MM.1S (cell line): Measurements from ENCODE around the gene COL5A2.

ENCODE experiments used
- DNase-seq: peaks from one replicate; pipeline ENCODE4 v3.0.0-alpha.2; 2015
- H2AFZ ChIP-seq: fragments of 300-600 bp; sonication (generic); 2 replicates; pipeline ENCODE4 v1.6.0; 2016; ENCODE audit warnings: antibody characterized with exemption, low read length
- H3F3A ChIP-seq: fragments of 300-600 bp; sonication (generic); 2 replicates; pipeline ENCODE4 v1.6.1; 2016; ENCODE audit warnings: mild to moderate bottlenecking, antibody characterized with exemption, low read length, moderate library complexity, mixed read lengths; ENCODE audit not compliant: insufficient read depth
- H3K27ac ChIP-seq: fragments of 300-600 bp; sonication (generic); 2 replicates; pipeline ENCODE4 v1.5.1; 2016; ENCODE audit warnings: mild to moderate bottlenecking, low read length
- H3K27me3 ChIP-seq: fragments of 300-600 bp; sonication (generic); replicated peaks from 2 replicates; pipeline ENCODE4 v1.6.0; 2016; ENCODE audit warnings: low read length; ENCODE audit not compliant: insufficient read depth
- H3K36me3 ChIP-seq: fragments of 300-600 bp; sonication (generic); replicated peaks from 2 replicates; pipeline ENCODE4 v1.6.1; 2016; ENCODE audit warnings: mild to moderate bottlenecking, low read length, mixed read lengths; ENCODE audit not compliant: insufficient read depth
- H3K4me1 ChIP-seq: fragments of 300-600 bp; sonication (generic); 2 replicates; pipeline ENCODE4 v1.6.1; 2016; ENCODE audit warnings: low read length, mixed read lengths
- H3K4me2 ChIP-seq: fragments of 300-600 bp; sonication (generic); 2 replicates; pipeline ENCODE4 v1.6.0; 2016; ENCODE audit warnings: low read depth, low read length
- H3K4me3 ChIP-seq: fragments of 300-600 bp; sonication (generic); 2 replicates; pipeline ENCODE4 v1.5.1; 2016; ENCODE audit warnings: low read length, mixed read lengths
- H3K79me2 ChIP-seq: fragments of 300-600 bp; sonication (generic); 2 replicates; pipeline ENCODE4 v1.6.1; 2016; ENCODE audit warnings: mixed run types, low read length, mixed read lengths
- H3K9ac ChIP-seq: fragments of 300-600 bp; sonication (generic); 2 replicates; pipeline ENCODE4 v1.6.1; 2016; ENCODE audit warnings: low read length, mixed read lengths
- H3K9me2 ChIP-seq: fragments of 300-600 bp; sonication (generic); replicated peaks from 2 replicates; pipeline ENCODE4 v1.6.1; 2016; ENCODE audit warnings: mild to moderate bottlenecking, low read length, mixed read lengths; ENCODE audit not compliant: insufficient read depth
- H3K9me3 ChIP-seq: fragments of 300-600 bp; sonication (generic); replicated peaks from 2 replicates; pipeline ENCODE4 v1.6.1; 2016; ENCODE audit warnings: mild to moderate bottlenecking, low read length, mixed read lengths; ENCODE audit not compliant: insufficient read depth
- H4K20me1 ChIP-seq: fragments of 300-600 bp; sonication (generic); 2 replicates; pipeline ENCODE4 v1.6.1; 2016; ENCODE audit warnings: mild to moderate bottlenecking, low read length, moderate library complexity, mixed read lengths; ENCODE audit not compliant: insufficient read depth
- EZH2 ChIP-seq: fragments of 300-600 bp; sonication (generic); optimal IDR thresholded peaks from 2 replicates; pipeline ENCODE3; 2017; ENCODE audit warnings: low read depth, mild to moderate bottlenecking, antibody characterized with exemption, low read length, mixed read lengths
- EZH2phosphoT487 ChIP-seq: fragments of 300-600 bp; sonication (generic); IDR thresholded peaks from 2 replicates; pipeline ENCODE4 v1.6.1; 2018; ENCODE audit warnings: antibody characterized with exemption, low read length
- TF ChIP-seq, protein P1 (sequence below): fragments of 300-600 bp; sonication (generic); IDR thresholded peaks from 2 replicates; pipeline ENCODE4 v1.5.1; 2016; ENCODE audit warnings: antibody characterized with exemption, low read length, mixed read lengths

Gene COL5A2

DNA sequence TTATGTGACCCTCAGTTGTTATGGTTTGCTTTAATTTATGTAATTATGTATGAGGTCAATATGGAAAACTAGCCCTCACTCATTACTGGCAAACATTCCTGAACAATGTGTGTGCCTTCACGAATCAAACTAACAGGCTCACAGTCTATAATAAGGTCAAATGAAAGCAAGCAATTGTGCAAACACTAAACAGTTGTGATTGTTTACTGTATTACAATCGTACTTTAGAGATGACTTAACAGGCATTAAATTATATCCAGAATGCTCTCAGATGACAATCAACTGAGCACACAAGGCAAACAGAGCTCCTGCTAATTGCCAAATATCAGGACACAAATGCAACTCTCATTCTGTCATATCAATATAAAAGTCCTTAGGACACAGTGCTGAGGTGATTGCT lies 29.5 kb downstream of the COL5A2 start:
- TF ChIP-seq, protein P1, sequence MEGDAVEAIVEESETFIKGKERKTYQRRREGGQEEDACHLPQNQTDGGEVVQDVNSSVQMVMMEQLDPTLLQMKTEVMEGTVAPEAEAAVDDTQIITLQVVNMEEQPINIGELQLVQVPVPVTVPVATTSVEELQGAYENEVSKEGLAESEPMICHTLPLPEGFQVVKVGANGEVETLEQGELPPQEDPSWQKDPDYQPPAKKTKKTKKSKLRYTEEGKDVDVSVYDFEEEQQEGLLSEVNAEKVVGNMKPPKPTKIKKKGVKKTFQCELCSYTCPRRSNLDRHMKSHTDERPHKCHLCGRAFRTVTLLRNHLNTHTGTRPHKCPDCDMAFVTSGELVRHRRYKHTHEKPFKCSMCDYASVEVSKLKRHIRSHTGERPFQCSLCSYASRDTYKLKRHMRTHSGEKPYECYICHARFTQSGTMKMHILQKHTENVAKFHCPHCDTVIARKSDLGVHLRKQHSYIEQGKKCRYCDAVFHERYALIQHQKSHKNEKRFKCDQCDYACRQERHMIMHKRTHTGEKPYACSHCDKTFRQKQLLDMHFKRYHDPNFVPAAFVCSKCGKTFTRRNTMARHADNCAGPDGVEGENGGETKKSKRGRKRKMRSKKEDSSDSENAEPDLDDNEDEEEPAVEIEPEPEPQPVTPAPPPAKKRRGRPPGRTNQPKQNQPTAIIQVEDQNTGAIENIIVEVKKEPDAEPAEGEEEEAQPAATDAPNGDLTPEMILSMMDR: no peak
- TF ChIP-seq EZH2phosphoT487: no peak
- no peak for TF ChIP-seq EZH2
- no peak overlapping the region for H3K4me2 ChIP-seq
- H3K4me3 ChIP-seq: no peak overlapping the region
- no peaks in the 10 kb centered on the region for H4K20me1 ChIP-seq
- DNase-seq: no peak
- H2AFZ ChIP-seq: no peak overlapping the region
- H3K9me3 ChIP-seq: no peaks in the 10 kb centered on the region
- no peak overlapping the region for H3K9ac ChIP-seq
- H3K27ac ChIP-seq: no peak overlapping the region
- no peaks in the 10 kb centered on the region for H3K9me2 ChIP-seq
- H3K27me3 ChIP-seq: no peaks in the 10 kb centered on the region
- H3K79me2 ChIP-seq: no peaks in the 10 kb centered on the region
- H3K36me3 ChIP-seq: no peaks in the 10 kb centered on the region
- H3F3A ChIP-seq: no peaks in the 10 kb centered on the region
- no peaks in the 10 kb centered on the region for H3K4me1 ChIP-seq

DNA sequence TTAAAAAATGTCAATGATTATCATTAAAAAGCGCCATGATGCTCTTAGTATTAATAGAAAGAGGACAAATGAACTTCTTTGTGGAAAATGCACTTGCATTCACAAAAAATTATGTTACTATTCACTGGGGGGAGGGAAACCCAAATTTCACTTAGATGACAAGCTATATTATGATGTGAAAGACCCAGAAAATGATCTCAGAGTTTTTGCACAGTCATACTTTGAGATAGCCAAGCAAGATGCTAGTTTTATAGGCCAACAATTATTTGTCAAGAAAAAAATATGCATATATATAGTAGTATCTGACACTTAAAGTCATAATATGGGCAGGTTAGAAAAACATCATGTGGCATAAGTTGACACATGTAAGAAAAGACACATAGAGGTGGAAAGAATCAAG lies 31.6 kb downstream of the COL5A2 start:
- Histone ChIP-seq H3K9me3 (no peaks in the 10 kb centered on the region), H3K4me2 (no peak overlapping the region), H4K20me1 (no peaks in the 10 kb centered on the region), H3K27ac (no peak overlapping the region), H3K9ac (no peak overlapping the region), H3K36me3 (no peaks in the 10 kb centered on the region), H3F3A (no peaks in the 10 kb centered on the region), H3K27me3 (no peaks in the 10 kb centered on the region), H2AFZ (no peak overlapping the region), H3K4me3 (no peak overlapping the region), H3K79me2 (no peaks in the 10 kb centered on the region), H3K4me1 (no peaks in the 10 kb centered on the region), H3K9me2 (no peaks in the 10 kb centered on the region)
- no peak for DNase-seq
- TF ChIP-seq EZH2phosphoT487: no peak
- TF ChIP-seq, protein P1: no peak
- TF ChIP-seq EZH2: no peak

GRCh38 chr2:189147361-189147760 lies 32.2 kb downstream of the COL5A2 start:
- Histone ChIP-seq H3K4me3 (no peak overlapping the region), H3F3A (no peaks in the 10 kb centered on the region), H3K4me1 (no peaks in the 10 kb centered on the region), H3K4me2 (no peak overlapping the region), H3K36me3 (no peaks in the 10 kb centered on the region), H3K9ac (no peak overlapping the region), H3K9me2 (no peaks in the 10 kb centered on the region), H3K27me3 (no peaks in the 10 kb centered on the region), H4K20me1 (no peaks in the 10 kb centered on the region), H2AFZ (no peak overlapping the region), H3K27ac (no peak overlapping the region), H3K9me3 (no peaks in the 10 kb centered on the region), H3K79me2 (no peaks in the 10 kb centered on the region)
- TF ChIP-seq EZH2 (no peak), EZH2phosphoT487 (no peak)
- TF ChIP-seq, protein P1: no peak
- no peak for DNase-seq
